ENCODE measurements around the gene AMDHD2.

AMDHD2 gene

DNA sequence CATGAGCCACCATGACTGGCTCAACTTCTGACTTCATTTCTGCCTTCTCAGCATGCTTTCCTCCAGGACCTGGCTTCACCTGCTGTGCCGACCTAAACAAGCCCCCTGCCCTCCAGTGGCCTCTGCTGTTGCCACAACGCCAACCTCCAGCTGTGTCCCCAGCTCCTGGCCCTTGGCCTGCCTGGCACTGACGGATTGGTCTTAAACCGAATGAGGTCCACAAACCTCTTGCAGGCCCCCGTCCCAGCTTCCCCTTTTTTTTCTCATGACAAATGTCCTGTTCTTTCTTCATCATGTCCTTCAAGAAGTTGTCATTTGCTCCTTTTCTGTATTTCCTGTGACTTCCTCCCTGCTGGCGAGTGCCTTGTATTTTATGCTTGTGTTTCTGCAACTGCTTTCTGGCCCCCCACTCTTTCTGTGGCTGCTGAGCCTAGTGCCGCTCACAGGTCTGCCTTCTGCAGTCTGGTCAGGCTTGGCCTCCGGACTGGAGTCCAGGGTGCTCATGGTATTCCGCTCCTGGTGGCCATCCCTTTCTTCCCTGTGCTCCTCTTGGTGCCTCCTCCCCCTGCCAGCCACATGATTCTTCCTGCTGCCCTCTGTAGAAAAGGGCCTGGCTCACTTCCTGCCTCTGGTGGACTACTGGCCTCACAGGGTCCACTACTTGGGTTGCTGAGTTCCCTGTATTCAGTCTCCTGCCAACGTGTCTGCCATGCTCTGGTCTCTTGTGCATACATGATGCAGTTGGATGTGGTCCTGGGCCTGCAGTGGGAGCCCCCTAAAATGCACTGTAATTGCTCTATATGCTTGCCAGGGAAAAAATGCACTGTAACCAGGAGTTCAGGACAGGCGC, 3.6 kb upstream of the AMDHD2 start:
- Histone ChIP-seq H3K9me3 (ENCODE audit: control insufficient read depth, low read depth, low read length) (no peaks in the 10 kb centered on the region), H3K4me1 (ENCODE audit: control insufficient read depth, low read depth, low read length) (peaks cover 10% of the 10 kb centered on the region), H3K27ac (ENCODE audit: low read length) (no peak overlapping the region), H3K36me3 (ENCODE audit: control insufficient read depth, low read depth, low read length) (no peaks in the 10 kb centered on the region), H3K9ac (ENCODE audit: low read length) (no peak overlapping the region), H3K27me3 (ENCODE audit: control insufficient read depth, insufficient read depth, low read length) (no peaks in the 10 kb centered on the region), H3K4me3 (ENCODE audit: low read length) (no peak overlapping the region)

- H3K4me3 ChIP-seq (ENCODE audit: low read length), result no peak overlapping the region
Measured at GRCh38 chr16:2517954-2518605, 2.1 kb upstream of the AMDHD2 start.

DNA sequence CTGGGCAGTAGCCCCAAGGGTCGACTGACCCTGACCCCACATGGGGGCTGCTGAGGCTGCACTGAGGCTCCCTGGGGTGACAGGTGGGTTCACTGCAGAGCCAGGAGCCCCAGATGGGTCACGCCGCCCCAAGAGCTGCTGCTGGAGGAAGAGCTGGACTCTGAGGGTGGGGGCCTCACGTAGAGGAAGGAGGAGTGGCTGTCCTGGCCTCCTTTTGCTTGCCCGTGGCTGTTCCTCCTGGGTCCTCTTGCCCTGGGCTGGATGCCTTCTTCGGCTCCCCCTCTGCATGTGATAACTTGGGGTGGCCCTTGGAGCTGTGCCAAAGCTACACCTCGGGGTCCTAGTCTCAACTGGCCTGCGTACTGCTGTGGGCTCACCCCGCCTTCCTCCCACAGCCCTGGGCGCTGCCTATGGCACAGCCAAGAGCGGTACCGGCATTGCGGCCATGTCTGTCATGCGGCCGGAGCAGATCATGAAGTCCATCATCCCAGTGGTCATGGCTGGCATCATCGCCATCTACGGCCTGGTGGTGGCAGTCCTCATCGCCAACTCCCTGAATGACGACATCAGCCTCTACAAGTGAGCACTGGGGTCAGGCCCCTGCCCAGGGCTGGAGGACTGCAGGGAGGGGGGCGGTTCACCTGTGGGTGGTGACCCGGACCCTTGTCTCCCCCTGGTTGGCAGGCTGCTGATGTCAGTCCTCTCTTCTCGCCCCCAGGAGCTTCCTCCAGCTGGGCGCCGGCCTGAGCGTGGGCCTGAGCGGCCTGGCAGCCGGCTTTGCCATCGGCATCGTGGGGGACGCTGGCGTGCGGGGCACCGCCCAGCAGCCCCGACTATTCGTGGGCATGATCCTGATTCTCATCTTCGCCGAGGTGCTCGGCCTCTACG, 1.1 kb upstream of the AMDHD2 start:
- peaks cover 6% of the 10 kb centered on the region for H3K4me1 ChIP-seq (ENCODE audit: control insufficient read depth, low read depth, low read length)
- no peak overlapping the region for H3K9ac ChIP-seq (ENCODE audit: low read length)
- H3K9me3 ChIP-seq (ENCODE audit: control insufficient read depth, low read depth, low read length), result no peaks in the 10 kb centered on the region
- H3K27ac ChIP-seq (ENCODE audit: low read length), result no peak overlapping the region
- peaks cover 9% of the 10 kb centered on the region for H3K36me3 ChIP-seq (ENCODE audit: control insufficient read depth, low read depth, low read length)
- H3K4me3 ChIP-seq (ENCODE audit: low read length), result no peak overlapping the region
- no peaks in the 10 kb centered on the region for H3K27me3 ChIP-seq (ENCODE audit: control insufficient read depth, insufficient read depth, low read length)

More at GRCh38 chr16:2517954-2518605, 2.1 kb upstream of the AMDHD2 start:
- H3K27me3 ChIP-seq (ENCODE audit: control insufficient read depth, insufficient read depth, low read length), result no peaks in the 10 kb centered on the region
- peaks cover 6% of the 10 kb centered on the region for H3K4me1 ChIP-seq (ENCODE audit: control insufficient read depth, low read depth, low read length)
- H3K27ac ChIP-seq (ENCODE audit: low read length), result no peak overlapping the region
- H3K9me3 ChIP-seq (ENCODE audit: control insufficient read depth, low read depth, low read length), result no peaks in the 10 kb centered on the region
- H3K36me3 ChIP-seq (ENCODE audit: control insufficient read depth, low read depth, low read length), result peaks cover under 1% of the 10 kb centered on the region
- H3K9ac ChIP-seq (ENCODE audit: low read length), result no peak overlapping the region

- Histone ChIP-seq H3K4me3 (ENCODE audit: low read length) (peak overlapping the region; percentile 41), H3K9ac (ENCODE audit: low read length) (no peak overlapping the region), H3K27ac (ENCODE audit: low read length) (no peak overlapping the region), H3K9me3 (ENCODE audit: control insufficient read depth, low read depth, low read length) (no peaks in the 10 kb centered on the region), H3K36me3 (ENCODE audit: control insufficient read depth, low read depth, low read length) (peaks cover 9% of the 10 kb centered on the region), H3K27me3 (ENCODE audit: control insufficient read depth, insufficient read depth, low read length) (no peaks in the 10 kb centered on the region), H3K4me1 (ENCODE audit: control insufficient read depth, low read depth, low read length) (peaks cover 6% of the 10 kb centered on the region)
Measured at GRCh38 chr16:2519711-2520080, 475 bp upstream of the AMDHD2 start.

DNA sequence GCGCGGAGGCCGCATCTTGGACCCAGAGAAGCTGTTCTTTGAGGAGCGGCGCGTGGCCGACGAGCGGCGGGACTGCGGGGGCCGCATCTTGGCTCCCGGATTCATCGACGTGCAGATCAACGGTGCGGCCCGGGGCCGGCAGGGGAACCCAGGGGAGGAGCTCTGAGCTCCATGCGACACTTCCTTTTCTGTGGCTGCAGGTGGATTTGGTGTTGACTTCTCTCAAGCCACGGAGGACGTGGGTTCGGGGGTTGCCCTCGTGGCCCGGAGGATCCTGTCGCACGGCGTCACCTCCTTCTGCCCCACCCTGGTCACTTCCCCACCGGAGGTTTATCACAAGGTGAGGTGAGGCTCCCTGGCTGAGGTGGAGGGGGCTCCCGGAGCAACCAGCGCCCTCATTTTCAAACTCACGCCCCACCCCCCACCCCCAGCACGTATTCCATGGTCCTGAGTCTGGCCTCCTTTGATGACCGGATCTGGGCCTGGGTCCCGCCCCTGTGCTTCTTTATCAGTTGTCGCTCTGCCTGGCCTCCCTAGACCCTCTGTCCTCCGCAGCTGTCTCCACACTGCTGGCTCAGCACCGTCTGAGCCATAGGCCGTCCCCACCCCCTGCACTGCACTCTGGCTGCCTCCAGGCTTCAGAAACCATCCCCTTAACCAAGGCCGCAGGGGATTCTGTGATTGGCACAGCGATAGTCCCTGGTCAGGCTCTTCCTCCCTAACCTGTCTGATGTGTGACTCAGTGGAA, 787 bp downstream of the AMDHD2 start:
- Histone ChIP-seq H3K36me3 (ENCODE audit: control insufficient read depth, low read depth, low read length) (peaks cover 9% of the 10 kb centered on the region), H3K27ac (ENCODE audit: low read length) (no peak overlapping the region), H3K9ac (ENCODE audit: low read length) (peak overlapping the region; percentile 66), H3K4me1 (ENCODE audit: control insufficient read depth, low read depth, low read length) (peaks cover 6% of the 10 kb centered on the region), H3K4me3 (ENCODE audit: low read length) (peak overlapping the region; percentile 69), H3K9me3 (ENCODE audit: control insufficient read depth, low read depth, low read length) (no peaks in the 10 kb centered on the region), H3K27me3 (ENCODE audit: control insufficient read depth, insufficient read depth, low read length) (no peaks in the 10 kb centered on the region)

DNA sequence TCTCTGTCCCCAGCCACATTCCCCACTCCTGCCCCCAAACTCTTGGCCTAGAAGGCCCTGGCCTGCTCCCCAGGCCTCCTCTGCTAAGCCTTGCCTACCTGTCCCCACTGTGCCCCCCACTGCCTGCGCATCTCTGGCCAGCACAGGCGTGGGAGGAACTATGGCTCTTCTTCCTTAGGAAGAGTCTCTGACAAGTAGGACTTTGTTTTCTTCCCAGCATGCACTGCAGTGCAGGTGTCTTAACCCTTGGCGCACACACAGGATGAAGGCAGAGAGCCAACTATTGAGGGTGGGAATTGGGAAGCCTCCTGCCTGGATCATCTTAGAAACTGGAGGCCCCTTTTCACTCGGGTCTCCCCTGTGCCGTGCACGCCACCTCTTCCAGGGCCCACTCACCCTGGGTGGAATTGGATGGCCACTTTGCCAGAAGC, 3.6 kb downstream of the AMDHD2 start:
- Histone ChIP-seq H3K27ac (ENCODE audit: low read length) (no peak overlapping the region), H3K36me3 (ENCODE audit: control insufficient read depth, low read depth, low read length) (peaks cover 19% of the 10 kb centered on the region), H3K4me3 (ENCODE audit: low read length) (no peak overlapping the region), H3K9me3 (ENCODE audit: control insufficient read depth, low read depth, low read length) (no peaks in the 10 kb centered on the region), H3K4me1 (ENCODE audit: control insufficient read depth, low read depth, low read length) (peaks cover 6% of the 10 kb centered on the region), H3K27me3 (ENCODE audit: control insufficient read depth, insufficient read depth, low read length) (no peaks in the 10 kb centered on the region), H3K9ac (ENCODE audit: low read length) (no peak overlapping the region)

- Histone ChIP-seq H3K4me3 (ENCODE audit: low read length) (no peak overlapping the region), H3K36me3 (ENCODE audit: control insufficient read depth, low read depth, low read length) (peaks cover 24% of the 10 kb centered on the region), H3K9me3 (ENCODE audit: control insufficient read depth, low read depth, low read length) (no peaks in the 10 kb centered on the region), H3K9ac (ENCODE audit: low read length) (no peak overlapping the region), H3K4me1 (ENCODE audit: control insufficient read depth, low read depth, low read length) (peaks cover 6% of the 10 kb centered on the region), H3K27me3 (ENCODE audit: control insufficient read depth, insufficient read depth, low read length) (no peaks in the 10 kb centered on the region), H3K27ac (ENCODE audit: low read length) (no peak overlapping the region)
Measured at GRCh38 chr16:2524339-2524938, 4.3 kb downstream of the AMDHD2 start.

- Histone ChIP-seq H3K4me1 (ENCODE audit: control insufficient read depth, low read depth, low read length) (peaks cover 8% of the 10 kb centered on the region), H3K9ac (ENCODE audit: low read length) (no peak overlapping the region), H3K27me3 (ENCODE audit: control insufficient read depth, insufficient read depth, low read length) (no peaks in the 10 kb centered on the region), H3K4me3 (ENCODE audit: low read length) (no peak overlapping the region), H3K27ac (ENCODE audit: low read length) (no peak overlapping the region), H3K36me3 (ENCODE audit: control insufficient read depth, low read depth, low read length) (peaks cover 24% of the 10 kb centered on the region), H3K9me3 (ENCODE audit: control insufficient read depth, low read depth, low read length) (no peaks in the 10 kb centered on the region)
Measured at GRCh38 chr16:2526135-2526534, 6.0 kb downstream of the AMDHD2 start.

- H3K9me3 ChIP-seq (ENCODE audit: control insufficient read depth, low read depth, low read length), result no peaks in the 10 kb centered on the region
- no peaks in the 10 kb centered on the region for H3K27me3 ChIP-seq (ENCODE audit: control insufficient read depth, insufficient read depth, low read length)
- H3K36me3 ChIP-seq (ENCODE audit: control insufficient read depth, low read depth, low read length), result peaks cover 24% of the 10 kb centered on the region
- peaks cover 8% of the 10 kb centered on the region for H3K4me1 ChIP-seq (ENCODE audit: control insufficient read depth, low read depth, low read length)
- H3K4me3 ChIP-seq (ENCODE audit: low read length), result no peak overlapping the region
- no peak overlapping the region for H3K9ac ChIP-seq (ENCODE audit: low read length)
- H3K27ac ChIP-seq (ENCODE audit: low read length), result no peak overlapping the region
Measured at GRCh38 chr16:2527071-2527783, 7.1 kb downstream of the AMDHD2 start.

DNA sequence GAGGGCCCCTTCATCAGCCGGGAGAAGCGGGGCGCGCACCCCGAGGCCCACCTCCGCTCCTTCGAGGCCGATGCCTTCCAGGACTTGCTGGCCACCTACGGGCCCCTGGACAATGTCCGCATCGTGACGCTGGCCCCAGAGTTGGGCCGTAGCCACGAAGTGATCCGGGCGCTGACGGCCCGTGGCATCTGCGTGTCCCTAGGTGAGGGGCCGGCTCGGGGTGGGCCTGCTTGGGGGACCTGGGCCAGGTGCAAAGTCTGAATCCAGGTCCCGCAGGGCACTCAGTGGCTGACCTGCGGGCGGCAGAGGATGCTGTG, 7.6 kb downstream of the AMDHD2 start:
- Histone ChIP-seq H3K27me3 (ENCODE audit: control insufficient read depth, insufficient read depth, low read length) (no peaks in the 10 kb centered on the region), H3K4me3 (ENCODE audit: low read length) (no peak overlapping the region), H3K36me3 (ENCODE audit: control insufficient read depth, low read depth, low read length) (peaks cover 24% of the 10 kb centered on the region), H3K4me1 (ENCODE audit: control insufficient read depth, low read depth, low read length) (peaks cover 8% of the 10 kb centered on the region), H3K27ac (ENCODE audit: low read length) (no peak overlapping the region), H3K9me3 (ENCODE audit: control insufficient read depth, low read depth, low read length) (no peaks in the 10 kb centered on the region), H3K9ac (ENCODE audit: low read length) (no peak overlapping the region)

All from iPS-18a (cell line).